HFF-Myc (cell line): ENCODE results near the gene CUBN.
"Not testable (repeated sequence)": the region's sequence is repeated elsewhere in the genome, so short reads cannot be mapped to it uniquely, and the experiment has no call there.

Experiments
- DNase-seq: peaks from one replicate; pipeline ENCODE4 v3.0.0-alpha.2; 2011; ENCODE audit warnings: low read depth; ENCODE audit errors: extremely low read depth
- H3K4me3 ChIP-seq: replicated peaks from 2 replicates; pipeline ENCODE4 v1.5.1; 2011; ENCODE audit warnings: low read depth, mild to moderate bottlenecking, control low read depth, low read length
- CTCF ChIP-seq: IDR thresholded peaks from 2 replicates; pipeline ENCODE4 v1.5.1; 2012; ENCODE audit warnings: mild to moderate bottlenecking, low read depth, low read length, control low read depth; ENCODE audit errors: missing control alignments

Gene CUBN

GRCh38 chr10:17122052-17122451, 7.6 kb downstream of the CUBN start:
- H3K4me3 ChIP-seq = no peak overlapping the region
- no peak for DNase-seq
- TF ChIP-seq CTCF = no peak

GRCh38 chr10:17120694-17121093, 8.9 kb downstream of the CUBN start:
- DNase-seq = no peak
- H3K4me3 ChIP-seq = no peak overlapping the region
- no peak for TF ChIP-seq CTCF

GRCh38 chr10:17119845-17120244, 9.8 kb downstream of the CUBN start:
- H3K4me3 ChIP-seq = no peak overlapping the region
- DNase-seq = no peak
- TF ChIP-seq CTCF = no peak

GRCh38 chr10:17116193-17116592, 13.4 kb downstream of the CUBN start:
- no peak for TF ChIP-seq CTCF
- no peak overlapping the region for H3K4me3 ChIP-seq
- DNase-seq = no peak

- H3K4me3 ChIP-seq = no peak overlapping the region
- DNase-seq = no peak
- no peak for TF ChIP-seq CTCF
Measured at GRCh38 chr10:17115683-17116082, 13.9 kb downstream of the CUBN start.

GRCh38 chr10:17114878-17115444, 14.7 kb downstream of the CUBN start:
- not testable (repeated sequence) for H3K4me3 ChIP-seq, DNase-seq

GRCh38 chr10:17113889-17114540, 15.6 kb downstream of the CUBN start:
- DNase-seq = no peak
- TF ChIP-seq CTCF = no peak
- no peak overlapping the region for H3K4me3 ChIP-seq
